B cell (primary cell): ENCODE results near the gene EFCAB8. TPM values are rescaled to one million over a fixed set of nuclear protein-coding genes. Genes with fewer than 3 reads are reported as not detected.
A peak's percentile ranks its signal among the peaks of the same experiment; 100 is the strongest.

Experiments
- ATAC-seq: fragments of 200-7000 bp; cut with Tn5 transposase; one replicate; pipeline ENCODE4 v1.10.0; 2021; ENCODE audit warnings: low read depth, mild to moderate bottlenecking, moderate number of reproducible peaks, moderate library complexity
- CTCF ChIA-PET: fragments of 350-600 bp; sonication (Branson Sonifier 250); formaldehyde crosslinking; loops from one replicate; lab custom pipeline; 2021; ENCODE audit warnings: antibody characterized with exemption, inconsistent platforms; lab: Charles Lee
- POLR2A ChIA-PET: fragments of 350-600 bp; sonication (Branson Sonifier 250); formaldehyde crosslinking; loops from one replicate; lab custom pipeline; 2021; ENCODE audit warnings: antibody characterized with exemption; lab: Charles Lee
- DNase-seq: peaks from one replicate; pipeline ENCODE4 v3.0.0; 2013
- H2AFZ ChIP-seq: 2 replicates; pipeline ENCODE4 v1.6.1; 2012; ENCODE audit warnings: mild to moderate bottlenecking, low read depth, low read length; ENCODE audit not compliant: insufficient read depth, poor library complexity, severe bottlenecking
- H3K27ac ChIP-seq, 2 donors: 1 replicate in 1 of 2; 2 replicates in 1 of 2; pipeline ENCODE4 v1.5.1; 2012 to 2013; ENCODE audit warnings: low read length in 2 of 2, mild to moderate bottlenecking in 2 of 2, moderate library complexity in 1 of 2
- H3K27me3 ChIP-seq, 4 experiments: fragments of 200-600 bp in 1 of 4; sonication (generic) in 1 of 4; replicated peaks in 1 of 4; 1 replicate in 2 of 4; 2 replicates in 2 of 4; pipeline versions ENCODE4 v1.6.1 to v1.7.0; 2013 to 2016; ENCODE audit warnings: low read length in 3 of 4, mild to moderate bottlenecking in 2 of 4, mixed read lengths in 1 of 4, moderate library complexity in 1 of 4; ENCODE audit not compliant: insufficient read depth in 4 of 4, control insufficient read depth in 3 of 4; ENCODE audit errors: control extremely low read depth in 1 of 4
- H3K36me3 ChIP-seq, 2 experiments: replicated peaks in 1 of 2; 1 replicate in 1 of 2; 2 replicates in 1 of 2; pipeline versions ENCODE4 v1.6.1 to v1.7.1; 2013; ENCODE audit warnings: low read length in 1 of 2; ENCODE audit not compliant: insufficient read depth in 2 of 2, control insufficient read depth in 1 of 2; ENCODE audit errors: control extremely low read depth in 1 of 2, extremely low read depth in 1 of 2
- H3K4me1 ChIP-seq, 2 donors: fragments of 200-600 bp in 1 of 2; sonication (generic) in 1 of 2; 1 replicate in 1 of 2; 2 replicates in 1 of 2; pipeline versions ENCODE4 v1.5.1 to v1.6.1; 2013 to 2017; ENCODE audit warnings: low read length in 2 of 2; ENCODE audit not compliant: control insufficient read depth in 2 of 2, insufficient read depth in 2 of 2
- H3K4me2 ChIP-seq: replicated peaks from 2 replicates; pipeline ENCODE3; 2012; ENCODE audit warnings: mild to moderate bottlenecking, low read depth, low read length; ENCODE audit not compliant: poor library complexity, severe bottlenecking
- H3K4me3 ChIP-seq, 5 experiments: fragments of 200-600 bp in 1 of 5; sonication (generic) in 1 of 5; 1 replicate in 3 of 5; 2 replicates in 2 of 5; pipeline versions ENCODE4 v1.5.1 to v1.7.0; 2011 to 2016; ENCODE audit warnings: low read length in 4 of 5, mild to moderate bottlenecking in 4 of 5, low read depth in 2 of 5, control low read depth in 1 of 5, moderate library complexity in 1 of 5; ENCODE audit not compliant: insufficient read depth in 1 of 5; ENCODE audit errors: control extremely low read depth in 1 of 5, extremely low read depth in 1 of 5
- H3K79me2 ChIP-seq: fragments of 200-600 bp; sonication (generic); one replicate; pipeline ENCODE4 v1.6.0; 2016; ENCODE audit warnings: low read length; ENCODE audit not compliant: control insufficient read depth, insufficient read depth
- H3K9ac ChIP-seq: fragments of 200-600 bp; sonication (generic); 2 replicates; pipeline ENCODE4 v1.6.1; 2017; ENCODE audit warnings: mild to moderate bottlenecking, low read length, moderate library complexity
- H3K9me3 ChIP-seq, 3 donors: one replicate each; pipeline versions ENCODE4 v1.6.1 to v1.7.1; 2013; ENCODE audit warnings: low read length in 2 of 3; ENCODE audit not compliant: control insufficient read depth in 2 of 3, insufficient read depth in 1 of 3; ENCODE audit errors: control extremely low read depth in 1 of 3
- H4K20me1 ChIP-seq: 2 replicates; pipeline ENCODE4 v1.6.0; 2012; ENCODE audit warnings: mild to moderate bottlenecking, low read length; ENCODE audit not compliant: insufficient read depth, control insufficient read depth, poor library complexity, severe bottlenecking
- H3K27ac Mint-ChIP-seq: one replicate; pipeline ENCODE4 v1.8.0; 2021; ENCODE audit warnings: mixed read lengths
- H3K27me3 Mint-ChIP-seq: one replicate; pipeline ENCODE4 v1.8.0; 2021; ENCODE audit warnings: mixed read lengths
- H3K4me1 Mint-ChIP-seq: one replicate; pipeline ENCODE4 v1.8.0; 2021; ENCODE audit warnings: mixed read lengths
- H3K4me3 Mint-ChIP-seq: one replicate; pipeline ENCODE4 v1.8.0; 2021; ENCODE audit warnings: mixed read lengths
- H3K9me3 Mint-ChIP-seq: one replicate; pipeline ENCODE4 v1.8.0; 2022; ENCODE audit warnings: mixed read lengths; ENCODE audit not compliant: insufficient read depth
- CTCF ChIP-seq: fragments of 200-600 bp; IDR thresholded peaks from one replicate; pipeline ENCODE4 v1.8.0; 2022; ENCODE audit warnings: antibody characterized with exemption, mild to moderate bottlenecking
- EZH2 ChIP-seq: IDR thresholded peaks from 2 replicates; pipeline ENCODE4 v1.6.1; 2012; ENCODE audit warnings: borderline replicate concordance, low read depth, mild to moderate bottlenecking, moderate library complexity, low read length; ENCODE audit not compliant: insufficient read depth, poor library complexity, severe bottlenecking
- WGBS: methylation state at CpG from one replicate; pipeline ENCODE4 v1.1.5; 2013; ENCODE audit warnings: missing lambda C conversion rate; ENCODE audit not compliant: insufficient coverage; 5-methylcytosine and 5-hydroxymethylcytosine counted together
- intact Hi-C: fragments of 100-400 bp; cut with micrococcal nuclease; formaldehyde crosslinking; loops from one replicate; pipeline ENCODE4 v1.10.0; 2022
- polyA plus RNA-seq: library from polyadenylated mRNA; depleted of rRNA; stranded (reverse); fragments of >200 nt; gene quantifications from 2 replicates; pipeline ENCODE4 v1.2.3, GENCODE V29; 2012
- total RNA-seq, 2 donors: library from RNA; stranded (reverse); fragments of 120-200 nt in 1 of 2; gene quantifications; 1 replicate in 1 of 2; 2 replicates in 1 of 2; pipeline versions ENCODE4 v1.2.3 to v1.2.4, GENCODE V29; 2013 to 2022

Gene EFCAB8
- total and polyA plus RNA-seq, 2 donors (not counting 1 experiment from before 2014, with no cell fraction given), result 0.72 to 2.3 TPM

- DNase-seq, result no peak
- Histone ChIP-seq H4K20me1 (no peaks in the 10 kb centered on the region), H3K27me3 (no peaks in the 10 kb centered on the region), H3K4me3 (no peak overlapping the region), H3K4me2 (no peak overlapping the region), H3K4me1 (no peaks in the 10 kb centered on the region), H3K79me2 (no peaks in the 10 kb centered on the region), H3K36me3 (no peaks in the 10 kb centered on the region), H3K27ac (no peak overlapping the region), H3K9ac (no peak overlapping the region), H2AFZ (peak overlapping the region; percentile 16), H3K9me3 (peaks cover 0 to 13% (median 7%) of the 10 kb centered on the region in 3 donors)
- no peaks in the 10 kb centered on the region for H3K27me3 Mint-ChIP-seq
- no peak for ATAC-seq
- intact Hi-C loops, result no loop called here
- no peak overlapping the region for H3K27ac Mint-ChIP-seq
- H3K9me3 Mint-ChIP-seq, result peaks cover 4% of the 10 kb centered on the region
- POLR2A ChIA-PET, result no interaction called here
- CTCF ChIA-PET, result no interaction called here
- no peak overlapping the region for H3K4me3 Mint-ChIP-seq
- H3K4me1 Mint-ChIP-seq, result peaks cover 2% of the 10 kb centered on the region
- WGBS, result 78% methylated on average over 16 of the region's 19 CpGs
- TF ChIP-seq EZH2, result no peak
- no peak for TF ChIP-seq CTCF
Observed at GRCh38 chr20:33009214-33010132, 150.8 kb downstream of the EFCAB8 start.

GRCh38 chr20:33010133-33010504, 151.4 kb downstream of the EFCAB8 start:
- Mint-ChIP-seq H3K27me3 (no peaks in the 10 kb centered on the region), H3K4me3 (no peak overlapping the region), H3K4me1 (peaks cover 2% of the 10 kb centered on the region), H3K9me3 (peaks cover 3% of the 10 kb centered on the region), H3K27ac (no peak overlapping the region)
- Histone ChIP-seq H3K9ac (no peak overlapping the region), H3K9me3 (peaks cover 0 to 9% (median 5%) of the 10 kb centered on the region in 3 donors), H3K79me2 (no peaks in the 10 kb centered on the region), H3K4me1 (no peaks in the 10 kb centered on the region), H4K20me1 (no peaks in the 10 kb centered on the region), H3K4me2 (no peak overlapping the region), H2AFZ (no peak overlapping the region), H3K36me3 (no peaks in the 10 kb centered on the region), H3K4me3 (no peak overlapping the region), H3K27me3 (no peaks in the 10 kb centered on the region), H3K27ac (no peak overlapping the region)
- intact Hi-C loops, result no loop called here
- CTCF ChIA-PET, result no interaction called here
- no peak for TF ChIP-seq EZH2
- no peak for TF ChIP-seq CTCF
- no peak for DNase-seq
- POLR2A ChIA-PET, result no interaction called here
- 96% methylated on average over 3 of the region's 5 CpGs for WGBS
- no peak for ATAC-seq
